K562 (cell line): ENCODE measurements around the gene TEX54. TPM values are rescaled to one million over a fixed set of nuclear protein-coding genes. Genes with fewer than 3 reads are reported as not detected.

Experiments
- ARNT ChIP-seq, 2 experiments: fragments of 450-650 bp; IDR thresholded peaks; 2 replicates each; pipeline ENCODE4 v1.6.1; 2016; ENCODE audit warnings: mild to moderate bottlenecking in 1 of 2
- ATF1 ChIP-seq, 2 experiments: fragments of 450-650 bp in 1 of 2; IDR thresholded peaks; 2 replicates each; pipeline ENCODE4 v1.6.1; 2016; ENCODE audit warnings: missing compliant biosample characterization in 1 of 2, missing genetic modification characterization in 1 of 2
- CHD7 ChIP-seq: fragments of 200-600 bp; sonication (generic); IDR thresholded peaks from one replicate; pipeline ENCODE4 v1.6.1; 2012; ENCODE audit warnings: mild to moderate bottlenecking, low read depth, low read length, inconsistent platforms
- FOS ChIP-seq: IDR thresholded peaks from 3 replicates; pipeline ENCODE4 v1.6.1; 2011; ENCODE audit not compliant: insufficient read length; ENCODE audit errors: extremely low read depth
- FOXM1 ChIP-seq, 2 experiments: fragments of 450-650 bp in 1 of 2; sonication (generic) in 1 of 2; formaldehyde crosslinking in 1 of 2; IDR thresholded peaks; 2 replicates each; pipeline versions ENCODE4 v1.6.1 to v1.9.0; 2017 to 2022; ENCODE audit warnings: low read depth in 2 of 2, mild to moderate bottlenecking in 2 of 2, missing genetic modification reagents in 1 of 2, moderate library complexity in 1 of 2
- LEF1 ChIP-seq: fragments of 450-650 bp; IDR thresholded peaks from 2 replicates; pipeline ENCODE4 v1.6.1; 2016; ENCODE audit warnings: mild to moderate bottlenecking
- MAZ ChIP-seq, 2 experiments: fragments of 450-650 bp in 1 of 2; sonication (generic) in 1 of 2; formaldehyde crosslinking; IDR thresholded peaks in 1 of 2; conservative IDR thresholded peaks in 1 of 2; 2 replicates each; pipeline versions ENCODE4 v1.4.0 to v1.5.0; 2020; ENCODE audit warnings: mild to moderate bottlenecking in 1 of 2, missing genetic modification reagents in 1 of 2
- POLR3G ChIP-seq: IDR thresholded peaks from 2 replicates; pipeline ENCODE4 v1.6.1; 2011; ENCODE audit not compliant: insufficient read length, insufficient replicate concordance; ENCODE audit errors: extremely low read depth
- PTBP1 ChIP-seq: fragments of 200-400 bp; formaldehyde crosslinking; IDR thresholded peaks from 2 replicates; pipeline ENCODE4 v1.6.1; 2017; ENCODE audit warnings: low read depth, low read length
- SIN3A ChIP-seq, 2 experiments: fragments of 150-350 bp in 1 of 2; IDR thresholded peaks; 2 replicates each; pipeline ENCODE4 v1.6.1; 2011 to 2016; ENCODE audit warnings: borderline replicate concordance in 2 of 2, low read depth in 2 of 2, low read length in 2 of 2, mild to moderate bottlenecking in 2 of 2, moderate library complexity in 2 of 2; ENCODE audit not compliant: control insufficient read depth in 1 of 2
- TRIM25 ChIP-seq: fragments of 450-650 bp; IDR thresholded peaks from 2 replicates; pipeline ENCODE4 v1.7.0; 2016; ENCODE audit warnings: borderline replicate concordance
- ZEB2 ChIP-seq: fragments of 450-650 bp; IDR thresholded peaks from 2 replicates; pipeline ENCODE4 v1.6.1; 2016
- ZKSCAN8 ChIP-seq: fragments of 200-800 bp; sonication (Bioruptor generic); IDR thresholded peaks from 2 replicates; pipeline ENCODE4 v1.6.1; 2016; ENCODE audit warnings: missing genetic modification characterization, missing compliant biosample characterization
- ZNF143 ChIP-seq: sonication (generic); formaldehyde crosslinking; IDR thresholded peaks from 2 replicates; pipeline ENCODE4 v1.9.0; 2022; ENCODE audit warnings: mild to moderate bottlenecking, missing genetic modification reagents
- polyA plus RNA-seq, 8 experiments: library from polyadenylated mRNA; depleted of rRNA in 4 of 8; stranded (reverse) in 5 of 8; unstranded in 3 of 8; fragments of >200 nt; fragmentation: Nextera tagmentation in 2 of 8; fragmentation: Illumina TruSeq in 1 of 8; extraction: Ambion mirVana in 2 of 8; extraction: Trizol in 1 of 8; gene quantifications; 2 replicates each; pipeline versions ENCODE4 v1.2.1 to v1.2.3, GENCODE V29; 2011 to 2014; ENCODE audit warnings: inconsistent platforms in 1 of 8, missing spikeins in 1 of 8
- total RNA-seq, 7 experiments: library from RNA; depleted of rRNA in 6 of 7; stranded (reverse); fragments of >200 nt in 6 of 7; fragmentation: Illumina TruSeq in 2 of 7; extraction: Trizol in 2 of 7; gene quantifications; 2 replicates each; pipeline versions ENCODE4 v1.2.1 to v1.2.3, GENCODE V29; 2011 to 2021; ENCODE audit warnings: low replicate concordance in 1 of 7

TEX54 gene
- total and polyA plus RNA-seq, 9 of the 15 experiments (the other 6 are each of a cell fraction or from before 2014, with no cell fraction given) = not detected

- no peak for TF ChIP-seq PTBP1
- no peak for TF ChIP-seq ZNF143
- no peak for TF ChIP-seq SIN3A (IDR thresholded peaks at IDR 0.05; ENCODE audit: borderline replicate concordance in 2 of 2, control insufficient read depth in 1 of 2, low read depth in 2 of 2, low read length in 2 of 2)
- TF ChIP-seq FOS = no peak
- 0 out of 4 replicates have a peak, but pooled peaks of 1 of the 2 experiments have one; percentile 19 for TF ChIP-seq ARNT (IDR thresholded peaks at IDR 0.05)
- no peak for TF ChIP-seq ZEB2
- TF ChIP-seq ATF1 (CRISPR knock-in tag; IDR thresholded peaks at IDR 0.05) = no peak
- no peak for TF ChIP-seq ATF1 (tag; IDR thresholded peaks at IDR 0.05)
- TF ChIP-seq MAZ (CRISPR knock-in tag; conservative IDR thresholded peaks at IDR 0.05 in 1 of 2, IDR thresholded peaks at IDR 0.05 in 1 of 2) = 0 out of 4 replicates have a peak, but pooled peaks of 1 of the 2 experiments have one; percentile 0
- no peak for TF ChIP-seq POLR3G
- no peak for TF ChIP-seq TRIM25
- no peak; the same call in 1 of the 2 replicates for TF ChIP-seq LEF1
- TF ChIP-seq CHD7 = no peak
- no peak for TF ChIP-seq ZKSCAN8 (CRISPR knock-in tag)
- peak; percentile 25; the same call in 1 of the 2 replicates for TF ChIP-seq FOXM1 (IDR thresholded peaks at IDR 0.05; ENCODE audit: low read depth)
- no peak; the same call in 1 of the 2 replicates for TF ChIP-seq FOXM1 (CRISPR knock-in tag; IDR thresholded peaks at IDR 0.05; ENCODE audit: low read depth)
These were observed 1.6 kb downstream of the TEX54 start (continued) for GRCh38 chr11:62830904-62831519.
